CD4-positive, alpha-beta T cell (primary cell): ENCODE results near the gene FAM193B. TPM values are rescaled to one million over a fixed set of nuclear protein-coding genes. Genes with fewer than 3 reads are reported as not detected.

Experiments used
- ATAC-seq: fragments of 200-7000 bp; cut with Tn5 transposase; one replicate; pipeline ENCODE4 v1.10.0; 2022; ENCODE audit warnings: mild to moderate bottlenecking; ENCODE audit not compliant: poor library complexity
- CTCF ChIA-PET: fragments of 350-600 bp; sonication (Branson Sonifier 250); formaldehyde crosslinking; loops from one replicate; lab custom pipeline; 2021; ENCODE audit warnings: antibody characterized with exemption, inconsistent platforms; lab: Charles Lee
- POLR2A ChIA-PET: fragments of 350-600 bp; sonication (Branson Sonifier 250); formaldehyde crosslinking; loops from one replicate; lab custom pipeline; 2021; ENCODE audit warnings: antibody characterized with exemption, inconsistent platforms; lab: Charles Lee
- DNase-seq, 14 experiments: peaks; one replicate each; pipeline ENCODE4 v3.0.0-alpha.2; 2013 to 2020; ENCODE audit warnings: mixed read lengths in 2 of 14
- H3K27ac ChIP-seq, 2 donors: one replicate each; pipeline versions ENCODE4 v1.5.1 to v1.7.0; 2013; ENCODE audit warnings: low read length in 2 of 2, low read depth in 1 of 2, mild to moderate bottlenecking in 1 of 2
- H3K27me3 ChIP-seq, 2 experiments: 1 replicate in 1 of 2; 2 replicates in 1 of 2; pipeline versions ENCODE4 v1.6.1 to v1.7.0; 2013; ENCODE audit warnings: low read length in 2 of 2, control low read depth in 1 of 2, mild to moderate bottlenecking in 1 of 2, moderate library complexity in 1 of 2; ENCODE audit not compliant: insufficient read depth in 2 of 2, control insufficient read depth in 1 of 2
- H3K36me3 ChIP-seq: one replicate; pipeline ENCODE4 v1.6.1; 2013; ENCODE audit warnings: low read length, control low read depth; ENCODE audit not compliant: insufficient read depth
- H3K4me1 ChIP-seq: one replicate; pipeline ENCODE4 v1.6.1; 2013; ENCODE audit warnings: low read length, control low read depth; ENCODE audit not compliant: insufficient read depth
- H3K4me3 ChIP-seq: one replicate; pipeline ENCODE4 v1.5.1; 2013; ENCODE audit warnings: mild to moderate bottlenecking, low read length, moderate library complexity
- H3K9me3 ChIP-seq, 2 experiments: 1 replicate in 1 of 2; 2 replicates in 1 of 2; pipeline versions ENCODE4 v1.6.1 to v1.7.0; 2013; ENCODE audit warnings: low read length in 2 of 2, mild to moderate bottlenecking in 2 of 2, control low read depth in 1 of 2, moderate library complexity in 1 of 2; ENCODE audit not compliant: control insufficient read depth in 1 of 2, insufficient read depth in 1 of 2
- H3K27ac Mint-ChIP-seq: one replicate; pipeline ENCODE4 v1.8.0; 2020; ENCODE audit warnings: mixed read lengths
- H3K27me3 Mint-ChIP-seq: one replicate; pipeline ENCODE4 v1.8.0; 2021; ENCODE audit warnings: mixed read lengths
- H3K36me3 Mint-ChIP-seq: one replicate; pipeline ENCODE4 v1.8.0; 2021; ENCODE audit warnings: low read depth, mixed read lengths
- H3K4me1 Mint-ChIP-seq: one replicate; pipeline ENCODE4 v1.8.0; 2021; ENCODE audit warnings: low read depth, mixed read lengths
- H3K4me3 Mint-ChIP-seq: one replicate; pipeline ENCODE4 v1.8.0; 2020; ENCODE audit warnings: mild to moderate bottlenecking, mixed read lengths
- H3K9me3 Mint-ChIP-seq: one replicate; pipeline ENCODE4 v1.8.0; 2020; ENCODE audit warnings: mixed read lengths
- intact Hi-C, 2 experiments: fragments of 100-400 bp; cut with DNase I in 1 of 2; cut with micrococcal nuclease in 1 of 2; formaldehyde crosslinking; loops; one replicate each; pipeline versions ENCODE4 v1.15.1 to v1.9.0; 2023 to 2025; cut with DNase I, micrococcal nuclease
- total RNA-seq, 174 experiments: library from RNA in 2 of 174; stranded (reverse) in 2 of 174; gene quantifications; one replicate each; pipeline ENCODE4 v1.2.3 and lab custom pipeline; 2021 to 2026
- TF ChIP-seq, protein P1 (sequence below): fragments of 200-600 bp; IDR thresholded peaks from one replicate; pipeline ENCODE4 v1.8.0; 2022; ENCODE audit warnings: antibody characterized with exemption, mild to moderate bottlenecking

Gene FAM193B
- total RNA-seq, 2 experiments from 2014 or later, result 150 to 155 TPM

DNA sequence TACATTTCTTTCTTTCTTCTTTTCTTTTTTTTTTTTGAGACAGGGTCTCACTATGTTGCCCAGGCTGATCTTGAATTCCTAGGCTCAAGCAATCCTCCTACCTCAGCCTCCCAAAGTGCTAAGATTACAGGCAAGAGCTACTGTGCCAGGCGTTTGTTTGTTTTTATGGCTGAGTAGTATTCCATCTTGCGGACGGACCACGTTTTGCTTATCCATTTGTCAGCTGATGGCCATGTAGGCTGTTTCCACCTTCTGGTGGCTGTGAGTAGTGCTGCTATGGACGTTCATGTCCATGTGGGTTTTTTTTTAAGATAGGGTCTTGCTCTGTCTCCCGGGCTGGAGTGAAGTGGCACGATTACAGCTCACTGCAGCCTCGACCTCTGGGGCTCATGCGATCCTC lies 47.2 kb downstream of the FAM193B start:
- H3K27me3 Mint-ChIP-seq, result no peaks in the 10 kb centered on the region
- H3K27ac ChIP-seq, result no peak overlapping the region
- H3K4me3 Mint-ChIP-seq, result no peak overlapping the region
- intact Hi-C loops, result no loop called here
- H3K9me3 ChIP-seq, result no peaks in the 10 kb centered on the region
- TF ChIP-seq, protein P1, sequence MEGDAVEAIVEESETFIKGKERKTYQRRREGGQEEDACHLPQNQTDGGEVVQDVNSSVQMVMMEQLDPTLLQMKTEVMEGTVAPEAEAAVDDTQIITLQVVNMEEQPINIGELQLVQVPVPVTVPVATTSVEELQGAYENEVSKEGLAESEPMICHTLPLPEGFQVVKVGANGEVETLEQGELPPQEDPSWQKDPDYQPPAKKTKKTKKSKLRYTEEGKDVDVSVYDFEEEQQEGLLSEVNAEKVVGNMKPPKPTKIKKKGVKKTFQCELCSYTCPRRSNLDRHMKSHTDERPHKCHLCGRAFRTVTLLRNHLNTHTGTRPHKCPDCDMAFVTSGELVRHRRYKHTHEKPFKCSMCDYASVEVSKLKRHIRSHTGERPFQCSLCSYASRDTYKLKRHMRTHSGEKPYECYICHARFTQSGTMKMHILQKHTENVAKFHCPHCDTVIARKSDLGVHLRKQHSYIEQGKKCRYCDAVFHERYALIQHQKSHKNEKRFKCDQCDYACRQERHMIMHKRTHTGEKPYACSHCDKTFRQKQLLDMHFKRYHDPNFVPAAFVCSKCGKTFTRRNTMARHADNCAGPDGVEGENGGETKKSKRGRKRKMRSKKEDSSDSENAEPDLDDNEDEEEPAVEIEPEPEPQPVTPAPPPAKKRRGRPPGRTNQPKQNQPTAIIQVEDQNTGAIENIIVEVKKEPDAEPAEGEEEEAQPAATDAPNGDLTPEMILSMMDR, result no peak
- no peaks in the 10 kb centered on the region for H3K9me3 Mint-ChIP-seq
- H3K36me3 ChIP-seq, result peaks cover 18% of the 10 kb centered on the region
- no peak overlapping the region for H3K4me3 ChIP-seq
- H3K4me1 ChIP-seq, result peaks cover 17% of the 10 kb centered on the region
- peaks cover 15% of the 10 kb centered on the region for H3K36me3 Mint-ChIP-seq
- no peaks in the 10 kb centered on the region for H3K27me3 ChIP-seq
- no peaks in the 10 kb centered on the region for H3K4me1 Mint-ChIP-seq
- H3K27ac Mint-ChIP-seq, result no peak overlapping the region
- ChIA-PET CTCF (no interaction called here), POLR2A (no interaction called here)
- ATAC-seq (no peak), DNase-seq (peak in 1 of 14 experiments; percentile 33)

DNA sequence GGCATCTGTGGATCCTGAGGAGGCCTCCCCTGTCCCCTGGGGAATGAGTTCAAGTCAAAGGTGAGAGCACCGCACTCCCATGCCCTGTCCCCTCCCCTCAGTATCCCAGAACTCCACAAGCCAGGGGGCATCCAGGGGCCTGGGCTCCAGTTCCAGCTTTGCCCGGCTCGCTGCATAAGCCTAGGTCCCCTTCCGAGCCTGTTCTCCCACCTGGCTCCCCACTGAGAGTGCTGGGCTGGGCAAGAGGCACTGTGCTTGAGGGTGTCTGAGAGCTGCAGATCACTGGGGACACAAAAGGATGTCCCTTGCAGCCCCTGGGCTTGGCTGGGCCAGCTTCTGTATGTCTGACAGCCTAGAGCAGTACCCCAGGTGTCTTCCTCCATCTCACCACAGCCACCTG lies 49.3 kb downstream of the FAM193B start:
- H3K4me3 Mint-ChIP-seq, result no peak overlapping the region
- ATAC-seq (no peak), DNase-seq (no peak)
- TF ChIP-seq, protein P1, result no peak
- no peak overlapping the region for H3K27ac Mint-ChIP-seq
- ChIA-PET CTCF (no interaction called here), POLR2A (no interaction called here)
- no peaks in the 10 kb centered on the region for H3K9me3 Mint-ChIP-seq
- H3K27me3 Mint-ChIP-seq, result no peaks in the 10 kb centered on the region
- intact Hi-C loops, result no loop called here
- no peaks in the 10 kb centered on the region for H3K36me3 ChIP-seq
- H3K4me3 ChIP-seq, result no peak overlapping the region
- H3K4me1 ChIP-seq, result peaks cover 17% of the 10 kb centered on the region
- H3K36me3 Mint-ChIP-seq, result no peaks in the 10 kb centered on the region
- no peaks in the 10 kb centered on the region for H3K27me3 ChIP-seq
- no peak overlapping the region for H3K27ac ChIP-seq
- H3K4me1 Mint-ChIP-seq, result peaks cover 5% of the 10 kb centered on the region
- H3K9me3 ChIP-seq, result no peaks in the 10 kb centered on the region

DNA sequence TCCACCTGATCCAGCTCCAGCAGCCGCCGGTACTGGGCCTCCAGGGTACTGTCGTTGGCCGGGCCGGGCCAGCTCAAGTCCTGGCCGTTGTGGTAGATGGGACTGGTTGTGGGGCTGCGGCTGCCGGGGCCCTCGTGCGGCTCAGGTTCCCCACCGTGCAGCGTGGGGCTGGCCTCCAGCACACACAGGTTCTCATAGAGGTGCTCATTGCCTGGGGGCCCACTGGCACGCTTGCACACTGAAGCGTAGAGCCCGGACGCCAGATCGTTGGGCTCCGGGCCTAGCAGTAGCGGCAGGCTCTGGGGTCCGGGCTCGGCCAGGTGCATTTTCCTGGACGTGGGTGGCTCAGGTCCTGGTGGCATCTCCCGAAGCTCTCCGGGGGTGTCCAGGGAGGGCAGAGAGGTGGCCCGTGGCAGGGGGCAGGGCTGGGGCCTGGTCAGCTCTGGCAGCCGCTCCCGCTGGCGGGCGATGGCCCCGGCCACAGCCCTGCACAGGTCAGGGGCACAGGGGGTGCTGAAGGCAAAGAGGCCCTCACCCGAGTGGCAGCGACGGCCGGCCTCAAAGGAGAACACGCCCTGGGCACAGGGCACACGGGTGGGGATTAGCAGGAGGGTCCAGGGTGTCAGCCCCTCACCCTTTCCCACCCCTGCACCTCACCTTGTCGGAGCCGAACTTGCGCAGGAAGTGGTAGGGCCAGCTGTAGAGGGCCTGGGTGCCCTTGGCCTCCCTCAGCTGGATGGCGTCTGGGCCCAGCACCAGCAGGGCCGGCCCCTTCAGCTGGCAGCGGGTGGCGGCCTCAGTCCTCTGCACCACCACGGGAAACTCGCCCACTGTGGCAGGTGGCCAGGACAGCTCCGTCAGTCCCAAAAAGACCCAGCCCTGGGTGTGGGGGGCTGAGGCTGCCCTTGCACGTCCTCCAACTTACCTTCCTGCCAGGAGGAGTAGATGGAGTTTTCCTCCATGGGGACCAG lies 50.0 kb downstream of the FAM193B start:
- H3K4me1 ChIP-seq, result peaks cover 10% of the 10 kb centered on the region
- TF ChIP-seq, protein P1, result no peak
- no peaks in the 10 kb centered on the region for H3K36me3 ChIP-seq
- ATAC-seq (no peak), DNase-seq (peak in 1 of 14 experiments; percentile 31)
- POLR2A ChIA-PET, result no interaction called here
- H3K27me3 Mint-ChIP-seq, result no peaks in the 10 kb centered on the region
- no peak overlapping the region for H3K27ac Mint-ChIP-seq
- H3K27me3 ChIP-seq, result no peaks in the 10 kb centered on the region
- no peaks in the 10 kb centered on the region for H3K9me3 Mint-ChIP-seq
- H3K36me3 Mint-ChIP-seq, result no peaks in the 10 kb centered on the region
- CTCF ChIA-PET, result interaction anchor here (4.1 kb wide), 1 partner anchor 114 kb away, joined by 41 read pairs; no protein-coding TSS in a partner anchor
- H3K4me3 ChIP-seq, result no peak overlapping the region
- intact Hi-C loops, result no loop called here
- no peaks in the 10 kb centered on the region for H3K9me3 ChIP-seq
- H3K4me3 Mint-ChIP-seq, result no peak overlapping the region
- peaks cover 10% of the 10 kb centered on the region for H3K4me1 Mint-ChIP-seq
- no peak overlapping the region for H3K27ac ChIP-seq
